ENCODE measurements around the gene REPS2.

GRCh38 chrX:16897445-16897844 is 49.0 kb upstream of the REPS2 start:
- TF ChIP-seq L3MBTL2 (conservative IDR thresholded peaks at IDR 0.05) (no peak), FOXK2 (IDR thresholded peaks at IDR 0.05) (no peak), CTBP1 (IDR thresholded peaks at IDR 0.05; ENCODE audit: borderline replicate concordance) (no peak), HDGF (IDR thresholded peaks at IDR 0.05; ENCODE audit: borderline replicate concordance) (no peak), SUZ12 (IDR thresholded peaks at IDR 0.05) (no peak)
